Endothelial cell of umbilical vein (primary cell): Measurements from ENCODE around the gene PPP4R4. TPM values are rescaled to one million over a fixed set of nuclear protein-coding genes. Genes with fewer than 3 reads are reported as not detected.

Source experiments
- BruUV-seq: library from RNA; stranded (reverse); fragments of 400-500 nt; replicated peaks from 2 replicates; lab custom pipeline; 2021; lab: Mats Ljungman, UMichigan
- CTCF ChIA-PET: fragments of 300-600, 350-600 bp; sonication (Branson Sonifier 250); formaldehyde crosslinking; loops from one replicate; lab custom pipeline; 2021; ENCODE audit warnings: antibody characterized with exemption, inconsistent platforms; lab: Charles Lee
- POLR2A ChIA-PET: fragments of 300-600, 350-600 bp; sonication (Branson Sonifier 250); formaldehyde crosslinking; loops from one replicate; lab custom pipeline; 2021; ENCODE audit warnings: antibody characterized with exemption, inconsistent platforms; lab: Charles Lee
- DNase-seq: peaks from one replicate; pipeline ENCODE4 v3.0.0-alpha.2; 2011; ENCODE audit warnings: low read depth, low spot score
- FAIRE-seq: peaks from 2 replicates; lab custom pipeline; 2011; peaks lifted over from hg19 to GRCh38; lab: Jason Lieb, UNC
- H2AFZ ChIP-seq: 2 replicates; pipeline ENCODE4 v1.6.0; 2012; ENCODE audit warnings: low read depth, low read length, control low read depth, inconsistent platforms
- H3K27ac ChIP-seq: 2 replicates; pipeline ENCODE4 v1.5.1; 2011; ENCODE audit warnings: low read depth, mild to moderate bottlenecking, control low read depth, low read length, moderate library complexity; ENCODE audit not compliant: insufficient read depth
- H3K27me3 ChIP-seq, 2 experiments: 2 replicates each; pipeline versions ENCODE4 v1.6.0 to v1.6.1; 2011; ENCODE audit warnings: low read length in 2 of 2, mixed read lengths in 1 of 2; ENCODE audit not compliant: control insufficient read depth in 2 of 2, insufficient read depth in 2 of 2
- H3K36me3 ChIP-seq, 2 experiments: 2 replicates in 1 of 2; 3 replicates in 1 of 2; pipeline ENCODE4 v1.5.1; 2011; ENCODE audit warnings: low read length in 2 of 2, mild to moderate bottlenecking in 1 of 2, moderate library complexity in 1 of 2; ENCODE audit not compliant: control insufficient read depth in 2 of 2, insufficient read depth in 2 of 2; ENCODE audit errors: extremely low read depth in 1 of 2
- H3K4me1 ChIP-seq: 3 replicates; pipeline ENCODE4 v1.5.1; 2011; ENCODE audit warnings: mild to moderate bottlenecking, low read length; ENCODE audit not compliant: control insufficient read depth, insufficient read depth; ENCODE audit errors: extremely low read depth
- H3K4me2 ChIP-seq: 2 replicates; pipeline ENCODE4 v1.6.1; 2011; ENCODE audit warnings: low read length, control low read depth, mixed read lengths; ENCODE audit not compliant: insufficient read depth
- H3K4me3 ChIP-seq, 3 experiments: fragments of 200-600 bp in 1 of 3; sonication (generic), shearing (Covaris generic) in 1 of 3; replicated peaks in 1 of 3; 2 replicates each; pipeline ENCODE4 v1.5.1; 2011 to 2016; ENCODE audit warnings: control low read depth in 3 of 3, low read length in 3 of 3, mild to moderate bottlenecking in 2 of 3, inconsistent platforms in 1 of 3, low read depth in 1 of 3, moderate library complexity in 1 of 3; ENCODE audit not compliant: insufficient read depth in 1 of 3
- H3K79me2 ChIP-seq: 2 replicates; pipeline ENCODE4 v1.6.0; 2012; ENCODE audit warnings: low read length, inconsistent platforms; ENCODE audit not compliant: control insufficient read depth, insufficient read depth
- H3K9ac ChIP-seq: replicated peaks from 2 replicates; pipeline ENCODE3; 2011; ENCODE audit warnings: low read length, control low read depth; ENCODE audit not compliant: insufficient read depth; ENCODE audit errors: extremely low read depth
- H3K9me1 ChIP-seq: replicated peaks from 3 replicates; pipeline ENCODE4 v1.6.0; 2011; ENCODE audit warnings: mild to moderate bottlenecking, low read length; ENCODE audit not compliant: control insufficient read depth, insufficient read depth; ENCODE audit errors: extremely low read depth
- H3K9me3 ChIP-seq: replicated peaks from 2 replicates; pipeline ENCODE4 v1.5.1; 2012; ENCODE audit warnings: low read length, inconsistent platforms; ENCODE audit not compliant: control insufficient read depth, insufficient read depth
- H4K20me1 ChIP-seq: replicated peaks from 2 replicates; pipeline ENCODE3; 2011; ENCODE audit warnings: mild to moderate bottlenecking, low read length; ENCODE audit not compliant: control insufficient read depth, insufficient read depth; ENCODE audit errors: extremely low read depth
- CTCF ChIP-seq, 2 donors: IDR thresholded peaks; 1 replicate in 1 of 2; 2 replicates in 1 of 2; pipeline ENCODE4 v1.5.1; 2011; ENCODE audit warnings: low read length in 2 of 2, mild to moderate bottlenecking in 2 of 2, moderate library complexity in 2 of 2, control low read depth in 1 of 2, inconsistent platforms in 1 of 2, low read depth in 1 of 2; ENCODE audit not compliant: insufficient read depth in 1 of 2; ENCODE audit errors: extremely low read depth in 1 of 2
- EZH2 ChIP-seq: IDR thresholded peaks from 2 replicates; pipeline ENCODE4 v1.6.1; 2012; ENCODE audit warnings: borderline replicate concordance, low read depth, mild to moderate bottlenecking, moderate library complexity, low read length, inconsistent platforms; ENCODE audit not compliant: severe bottlenecking
- FOS ChIP-seq: IDR thresholded peaks from 2 replicates; pipeline ENCODE4 v1.6.1; 2011; ENCODE audit warnings: mild to moderate bottlenecking, low read length, moderate library complexity, borderline replicate concordance; ENCODE audit not compliant: insufficient read depth
- GATA2 ChIP-seq: IDR thresholded peaks from 2 replicates; pipeline ENCODE4 v1.7.0; 2011; ENCODE audit warnings: low read depth, mild to moderate bottlenecking, moderate library complexity, mixed read lengths, low read length; ENCODE audit not compliant: insufficient read length, insufficient read depth
- JUN ChIP-seq: IDR thresholded peaks from 2 replicates; pipeline ENCODE4 v1.6.1; 2011; ENCODE audit warnings: borderline replicate concordance, low read depth; ENCODE audit not compliant: insufficient read length, insufficient read depth
- MAX ChIP-seq: IDR thresholded peaks from 2 replicates; pipeline ENCODE4 v1.6.1; 2011; ENCODE audit not compliant: insufficient read depth, insufficient read length
- MYC ChIP-seq: IDR thresholded peaks from one replicate; pipeline ENCODE4 v1.6.1; 2011; ENCODE audit warnings: mild to moderate bottlenecking, low read depth, low read length
- POLR2A ChIP-seq: IDR thresholded peaks from 2 replicates; pipeline ENCODE4 v1.6.1; 2012; ENCODE audit warnings: low read depth, mild to moderate bottlenecking, control low read depth, low read length
- POLR2AphosphoS5 ChIP-seq: IDR thresholded peaks from 2 replicates; pipeline ENCODE4 v1.6.1; 2012; ENCODE audit warnings: low read depth, mild to moderate bottlenecking, control low read depth, low read length, moderate library complexity; ENCODE audit not compliant: insufficient read depth
- dilution Hi-C: fragments of 300-500 bp; cut with MboI; formaldehyde crosslinking; loops from one replicate; pipeline ENCODE4 v1.15.0; 2019; ENCODE audit warnings: low sequenced_read_pairs; ENCODE audit not compliant: extremely low pct_ligation_motif_present
- intact Hi-C: fragments of 100-400 bp; cut with micrococcal nuclease; formaldehyde crosslinking; loops from one replicate; pipeline ENCODE4 v1.10.0; 2022
- polyA plus RNA-seq, 4 experiments: library from polyadenylated mRNA; depleted of rRNA in 3 of 4; stranded (reverse) in 3 of 4; unstranded in 1 of 4; fragments of >200 nt; gene quantifications; 2 replicates each; pipeline versions ENCODE4 v1.2.1 to v1.2.3, GENCODE V29; 2011 to 2012; ENCODE audit warnings: missing spikeins in 1 of 4
- total RNA-seq: library from RNA; stranded (reverse); gene quantifications from 2 replicates; pipeline ENCODE4 v1.2.3, GENCODE V29; 2021

PPP4R4 gene
- total and polyA plus RNA-seq, 2 donors (not counting 3 experiments of a cell fraction or from before 2014, with no cell fraction given) = not detected

DNA sequence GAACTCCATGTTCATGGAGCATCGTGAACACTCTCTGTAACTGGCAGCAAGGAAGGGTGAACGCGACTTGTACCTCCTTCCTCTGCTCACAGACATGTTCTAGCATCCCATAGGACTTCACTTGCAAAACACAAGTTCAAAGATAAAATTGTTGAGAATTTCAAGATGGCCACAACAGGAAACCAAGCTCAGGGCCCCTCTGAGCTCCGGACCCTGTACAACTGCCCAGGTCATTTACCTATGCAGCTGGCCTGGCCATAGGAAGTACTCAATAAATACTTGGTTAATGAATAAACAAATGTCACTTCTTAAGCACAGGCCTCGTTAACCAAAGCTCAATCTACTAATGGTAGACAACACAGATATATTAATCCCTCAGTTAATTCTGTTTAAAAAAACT is 11.7 kb upstream of the PPP4R4 start:
- no peak for FAIRE-seq
- intact Hi-C loops = no loop called here
- no TSS peak for BruUV-seq

More for the DNA sequence above, 11.7 kb upstream of the PPP4R4 start:
- no peak overlapping the region for H3K27ac ChIP-seq
- CTCF ChIA-PET = interaction anchor here (0.7 to 1.2 kb wide), 3 partner anchors 51 to 127 kb away, joined by 3 to 4 read pairs (median 3); no protein-coding TSS in a partner anchor
- no peak for TF ChIP-seq MAX
- no peak for TF ChIP-seq CTCF (IDR thresholded peaks at IDR 0.05; ENCODE audit: extremely low read depth in 1 of 2, insufficient read depth in 1 of 2, low read depth in 1 of 2, low read length in 2 of 2)
- no peak for TF ChIP-seq FOS
- TF ChIP-seq JUN = no peak
- TF ChIP-seq POLR2A = no peak
- TF ChIP-seq POLR2AphosphoS5 = no peak
- no peak for TF ChIP-seq MYC
- TF ChIP-seq EZH2 = no peak
- TF ChIP-seq GATA2 = no peak
- H3K4me3 ChIP-seq = no peak overlapping the region
- H3K27me3 ChIP-seq = peaks cover 6 to 8% of the 10 kb centered on the region in 2 experiments
- H4K20me1 ChIP-seq = no peaks in the 10 kb centered on the region
- H2AFZ ChIP-seq = no peak overlapping the region
- H3K9ac ChIP-seq = no peak overlapping the region
- DNase-seq = no peak
- H3K9me3 ChIP-seq = no peaks in the 10 kb centered on the region
- no peaks in the 10 kb centered on the region for H3K4me1 ChIP-seq
- no peaks in the 10 kb centered on the region for H3K36me3 ChIP-seq
- H3K79me2 ChIP-seq = no peaks in the 10 kb centered on the region
- POLR2A ChIA-PET = no interaction called here
- dilution Hi-C loops = no loop called here
- no peak overlapping the region for H3K4me2 ChIP-seq
- no peaks in the 10 kb centered on the region for H3K9me1 ChIP-seq
